ENCODE data around the gene SWAP70. TPM values are rescaled to one million over a fixed set of nuclear protein-coding genes. Genes with fewer than 3 reads are reported as not detected.
A peak's percentile ranks its signal among the peaks of the same experiment; 100 is the strongest.

SWAP70 gene
- polyA plus RNA-seq, 3 donors, result 10.9 to 26.4 (median 13.8) TPM

DNA sequence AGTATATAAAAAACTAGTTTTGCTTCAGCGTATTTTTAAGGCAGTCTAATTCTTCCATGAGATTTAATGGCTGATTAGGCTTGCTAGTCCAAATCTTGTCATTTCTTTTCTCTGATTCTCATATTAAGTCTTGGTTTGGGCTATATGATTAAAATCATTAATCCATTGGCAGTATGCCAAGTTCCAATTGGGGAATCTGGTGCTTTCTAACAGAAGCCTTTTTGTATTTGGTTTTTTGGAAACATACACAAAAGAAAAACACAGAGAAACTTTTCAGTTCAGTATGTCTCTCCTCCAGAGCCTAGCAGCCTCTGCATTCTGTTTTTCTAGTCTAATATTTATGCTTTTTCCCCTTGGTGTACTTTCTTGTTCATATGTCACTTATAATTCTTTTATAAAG, 37.9 kb downstream of the SWAP70 start:
- intact Hi-C loops (cut with micrococcal nuclease), result no loop called here
- Histone ChIP-seq H3K36me3 (replicated peaks in 1 of 2; ENCODE audit: control insufficient read depth in 1 of 2, insufficient read depth in 2 of 2, low read length in 2 of 2) (peaks cover 0 to 6% of the 10 kb centered on the region in 2 donors), H3K79me2 (ENCODE audit: insufficient read depth, low read length) (peaks cover 20% of the 10 kb centered on the region), H3K4me3 (replicated peaks in 1 of 3; ENCODE audit: low read depth in 2 of 3, low read length in 3 of 3) (no peak overlapping the region), H3K27ac (ENCODE audit: low read depth in 1 of 2, low read length in 2 of 2) (no peak overlapping the region), H3K4me1 (ENCODE audit: control insufficient read depth in 1 of 2, insufficient read depth in 2 of 2, low read length in 2 of 2) (peaks cover 3 to 13% of the 10 kb centered on the region in 2 donors), H2AFZ (ENCODE audit: insufficient read depth, low read depth, low read length, poor library complexity, severe bottlenecking) (no peak overlapping the region), H4K20me1 (ENCODE audit: insufficient read depth, low read length) (peaks cover 45% of the 10 kb centered on the region), H3K9ac (ENCODE audit: insufficient read depth, low read length, poor library complexity, severe bottlenecking) (no peak overlapping the region), H3K9me3 (replicated peaks in 1 of 2; ENCODE audit: control insufficient read depth in 1 of 2, insufficient read depth in 1 of 2, low read length in 2 of 2) (no peaks in the 10 kb centered on the region), H3K27me3 (ENCODE audit: control insufficient read depth in 2 of 2, insufficient read depth in 2 of 2, low read length in 2 of 2) (no peaks in the 10 kb centered on the region), H3K4me2 (replicated peaks; ENCODE audit: extremely low read depth, low read length, poor library complexity, severe bottlenecking) (no peak overlapping the region)
- TF ChIP-seq, protein P1, sequence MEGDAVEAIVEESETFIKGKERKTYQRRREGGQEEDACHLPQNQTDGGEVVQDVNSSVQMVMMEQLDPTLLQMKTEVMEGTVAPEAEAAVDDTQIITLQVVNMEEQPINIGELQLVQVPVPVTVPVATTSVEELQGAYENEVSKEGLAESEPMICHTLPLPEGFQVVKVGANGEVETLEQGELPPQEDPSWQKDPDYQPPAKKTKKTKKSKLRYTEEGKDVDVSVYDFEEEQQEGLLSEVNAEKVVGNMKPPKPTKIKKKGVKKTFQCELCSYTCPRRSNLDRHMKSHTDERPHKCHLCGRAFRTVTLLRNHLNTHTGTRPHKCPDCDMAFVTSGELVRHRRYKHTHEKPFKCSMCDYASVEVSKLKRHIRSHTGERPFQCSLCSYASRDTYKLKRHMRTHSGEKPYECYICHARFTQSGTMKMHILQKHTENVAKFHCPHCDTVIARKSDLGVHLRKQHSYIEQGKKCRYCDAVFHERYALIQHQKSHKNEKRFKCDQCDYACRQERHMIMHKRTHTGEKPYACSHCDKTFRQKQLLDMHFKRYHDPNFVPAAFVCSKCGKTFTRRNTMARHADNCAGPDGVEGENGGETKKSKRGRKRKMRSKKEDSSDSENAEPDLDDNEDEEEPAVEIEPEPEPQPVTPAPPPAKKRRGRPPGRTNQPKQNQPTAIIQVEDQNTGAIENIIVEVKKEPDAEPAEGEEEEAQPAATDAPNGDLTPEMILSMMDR (IDR thresholded peaks at IDR 0.05), result no peak
- Mint-ChIP-seq H3K27me3 (ENCODE audit: low read depth in 3 of 3) (peaks cover 0 to 2% (median 1%) of the 10 kb centered on the region in 3 donors), H3K36me3 (peaks cover 4 to 16% of the 10 kb centered on the region in 2 donors), H3K4me1 (peaks cover 20% of the 10 kb centered on the region), H3K4me3 (no peak overlapping the region), H3K9me3 (no peaks in the 10 kb centered on the region), H3K27ac (no peak overlapping the region)
- WGBS (ENCODE audit: insufficient coverage), result no CpG with 5 or more reads among the region's 1 CpG
- DNase-seq, result no peak

DNA sequence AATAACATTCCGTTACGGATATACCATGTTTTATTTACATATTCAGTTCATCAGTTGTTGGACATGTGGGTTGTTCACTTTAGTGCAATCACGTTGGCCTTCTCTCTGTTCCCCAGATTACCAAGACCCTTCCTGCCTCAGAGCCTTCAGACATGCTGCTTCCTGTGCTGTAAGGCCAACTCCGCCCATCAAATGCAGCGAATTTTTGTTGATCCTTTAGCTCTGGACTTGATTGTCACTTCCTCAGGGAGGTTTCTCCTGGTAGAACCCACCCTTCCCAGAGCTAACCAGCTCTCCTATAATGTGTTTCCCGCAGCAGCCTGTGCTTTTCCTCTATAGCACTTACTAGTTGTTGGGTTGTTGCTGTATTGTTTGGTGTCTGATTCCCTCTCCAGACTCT, 39.4 kb downstream of the SWAP70 start:
- intact Hi-C loops (cut with micrococcal nuclease), result no loop called here
- Mint-ChIP-seq H3K27ac (peak overlapping the region in 3 of 7 donors; percentile 47 to 85 (median 56)), H3K36me3 (peaks cover 2 to 5% of the 10 kb centered on the region in 2 donors), H3K27me3 (ENCODE audit: low read depth in 3 of 3) (peaks cover 0 to 1% (median 0%) of the 10 kb centered on the region in 3 donors), H3K4me1 (peaks cover 22% of the 10 kb centered on the region), H3K4me3 (no peak overlapping the region), H3K9me3 (no peaks in the 10 kb centered on the region)
- H4K20me1 ChIP-seq (ENCODE audit: insufficient read depth, low read length), result peaks cover 57% of the 10 kb centered on the region
- no CpG with 5 or more reads among the region's 6 CpGs for WGBS (ENCODE audit: insufficient coverage)
- peaks cover 7 to 14% of the 10 kb centered on the region in 2 donors for H3K4me1 ChIP-seq (ENCODE audit: control insufficient read depth in 1 of 2, insufficient read depth in 2 of 2, low read length in 2 of 2)
- H3K4me3 ChIP-seq (replicated peaks in 1 of 3; ENCODE audit: low read depth in 2 of 3, low read length in 3 of 3), result no peak overlapping the region
- no peak for DNase-seq
- peaks cover 32% of the 10 kb centered on the region for H3K79me2 ChIP-seq (ENCODE audit: insufficient read depth, low read length)
- no peaks in the 10 kb centered on the region for H3K27me3 ChIP-seq (ENCODE audit: control insufficient read depth in 2 of 2, insufficient read depth in 2 of 2, low read length in 2 of 2)
- no peak overlapping the region for H2AFZ ChIP-seq (ENCODE audit: insufficient read depth, low read depth, low read length, poor library complexity, severe bottlenecking)
- TF ChIP-seq, protein P1 (IDR thresholded peaks at IDR 0.05), result no peak
- no peaks in the 10 kb centered on the region for H3K9me3 ChIP-seq (replicated peaks in 1 of 2; ENCODE audit: control insufficient read depth in 1 of 2, insufficient read depth in 1 of 2, low read length in 2 of 2)
- H3K4me2 ChIP-seq (replicated peaks; ENCODE audit: extremely low read depth, low read length, poor library complexity, severe bottlenecking), result no peak overlapping the region
- H3K9ac ChIP-seq (ENCODE audit: insufficient read depth, low read length, poor library complexity, severe bottlenecking), result no peak overlapping the region
- H3K36me3 ChIP-seq (replicated peaks in 1 of 2; ENCODE audit: control insufficient read depth in 1 of 2, insufficient read depth in 2 of 2, low read length in 2 of 2), result peaks cover 0 to 6% of the 10 kb centered on the region in 2 donors
- H3K27ac ChIP-seq (ENCODE audit: low read depth in 1 of 2, low read length in 2 of 2), result no peak overlapping the region

Measured in CD14-positive monocyte (primary cell).